Measurements from ENCODE around the gene CYP2A7. TPM values are rescaled to one million over a fixed set of nuclear protein-coding genes. Genes with fewer than 3 reads are reported as not detected.
"Not testable (repeated sequence)": the region's sequence is repeated elsewhere in the genome, so short reads cannot be mapped to it uniquely, and the experiment has no call there.

CYP2A7 gene
- total RNA-seq, 6 experiments from 2014 or later = not detected

GRCh38 chr19:40896418-40896796, 14.4 kb upstream of the CYP2A7 start:
- H3K4me3 Mint-ChIP-seq = no peak overlapping the region
- peaks cover 24% of the 10 kb centered on the region for H3K4me1 Mint-ChIP-seq (ENCODE audit: low read depth)
- no peak overlapping the region for H3K27ac Mint-ChIP-seq
- no peaks in the 10 kb centered on the region for H3K36me3 Mint-ChIP-seq (ENCODE audit: low read depth)
- no peak for DNase-seq
- TF ChIP-seq CTCF (IDR thresholded peaks at IDR 0.05) = no peak
- H3K9me3 Mint-ChIP-seq = peaks cover 4% of the 10 kb centered on the region; the same call in 1 of the 2 replicates
- peaks cover 42% of the 10 kb centered on the region for H3K27me3 Mint-ChIP-seq (ENCODE audit: insufficient read depth)

- no peak for TF ChIP-seq CTCF (IDR thresholded peaks at IDR 0.05)
- Mint-ChIP-seq H3K27me3 (ENCODE audit: insufficient read depth) (peaks cover 37% of the 10 kb centered on the region), H3K27ac (no peak overlapping the region), H3K4me3 (no peak overlapping the region), H3K9me3 (no peaks in the 10 kb centered on the region; the same call in 1 of the 2 replicates), H3K36me3 (ENCODE audit: low read depth) (no peaks in the 10 kb centered on the region), H3K4me1 (ENCODE audit: low read depth) (peaks cover 28% of the 10 kb centered on the region)
- no peak for DNase-seq
These were observed 11.1 kb upstream of the CYP2A7 start for GRCh38 chr19:40893112-40893511.

- Mint-ChIP-seq H3K4me1 (ENCODE audit: low read depth) (peaks cover 4% of the 10 kb centered on the region; the same call in 1 of the 2 replicates), H3K27me3 (ENCODE audit: insufficient read depth) (peaks cover 30% of the 10 kb centered on the region), H3K4me3 (no peak overlapping the region), H3K27ac (no peak overlapping the region), H3K9me3 (no peaks in the 10 kb centered on the region; the same call in 1 of the 2 replicates), H3K36me3 (ENCODE audit: low read depth) (no peaks in the 10 kb centered on the region)
- TF ChIP-seq CTCF (IDR thresholded peaks at IDR 0.05) = no peak
- no peak for DNase-seq
These were observed 7.3 kb upstream of the CYP2A7 start for GRCh38 chr19:40889366-40889765.

GRCh38 chr19:40888191-40888590, 6.2 kb upstream of the CYP2A7 start:
- TF ChIP-seq CTCF (IDR thresholded peaks at IDR 0.05) = no peak
- Mint-ChIP-seq H3K9me3 (no peaks in the 10 kb centered on the region; the same call in 1 of the 2 replicates), H3K27ac (no peak overlapping the region), H3K27me3 (ENCODE audit: insufficient read depth) (peaks cover 24% of the 10 kb centered on the region), H3K36me3 (ENCODE audit: low read depth) (no peaks in the 10 kb centered on the region), H3K4me3 (no peak overlapping the region), H3K4me1 (ENCODE audit: low read depth) (peaks cover 4% of the 10 kb centered on the region; the same call in 1 of the 2 replicates)
- no peak for DNase-seq

- DNase-seq; H3K9me3 Mint-ChIP-seq; H3K4me1 Mint-ChIP-seq (ENCODE audit: low read depth); H3K36me3 Mint-ChIP-seq (ENCODE audit: low read depth); H3K4me3 Mint-ChIP-seq; H3K27ac Mint-ChIP-seq: not testable (repeated sequence)
- H3K27me3 Mint-ChIP-seq (ENCODE audit: insufficient read depth) = peaks cover 36% of the 10 kb centered on the region
These were observed 2.3 kb upstream of the CYP2A7 start for GRCh38 chr19:40884187-40884931.

GRCh38 chr19:40879349-40879748, 2.7 kb downstream of the CYP2A7 start:
- not testable (repeated sequence) for H3K9me3 Mint-ChIP-seq, H3K4me3 Mint-ChIP-seq

GRCh38 chr19:40875526-40875951, 6.5 kb downstream of the CYP2A7 start:
- H3K27me3 Mint-ChIP-seq (ENCODE audit: insufficient read depth) = peaks cover 45% of the 10 kb centered on the region
- not testable (repeated sequence) for H3K36me3 Mint-ChIP-seq (ENCODE audit: low read depth); H3K4me1 Mint-ChIP-seq (ENCODE audit: low read depth); H3K27ac Mint-ChIP-seq; DNase-seq; H3K9me3 Mint-ChIP-seq; H3K4me3 Mint-ChIP-seq

More at GRCh38 chr19:40879349-40879748, 2.7 kb downstream of the CYP2A7 start:
- DNase-seq; H3K36me3 Mint-ChIP-seq (ENCODE audit: low read depth); H3K4me1 Mint-ChIP-seq (ENCODE audit: low read depth); H3K27ac Mint-ChIP-seq: not testable (repeated sequence)
- peaks cover 56% of the 10 kb centered on the region for H3K27me3 Mint-ChIP-seq (ENCODE audit: insufficient read depth)

- H3K27me3 Mint-ChIP-seq (ENCODE audit: insufficient read depth) = peaks cover 47% of the 10 kb centered on the region
- H3K36me3 Mint-ChIP-seq (ENCODE audit: low read depth); H3K27ac Mint-ChIP-seq; DNase-seq; H3K9me3 Mint-ChIP-seq; H3K4me1 Mint-ChIP-seq (ENCODE audit: low read depth); H3K4me3 Mint-ChIP-seq: not testable (repeated sequence)
These were observed 7.2 kb downstream of the CYP2A7 start for GRCh38 chr19:40874874-40875273.

GRCh38 chr19:40873873-40874272, 8.2 kb downstream of the CYP2A7 start:
- H3K4me3 Mint-ChIP-seq; H3K36me3 Mint-ChIP-seq (ENCODE audit: low read depth); H3K27ac Mint-ChIP-seq; DNase-seq; H3K4me1 Mint-ChIP-seq (ENCODE audit: low read depth); H3K9me3 Mint-ChIP-seq: not testable (repeated sequence)
- H3K27me3 Mint-ChIP-seq (ENCODE audit: insufficient read depth) = peaks cover 41% of the 10 kb centered on the region

Data from HFFc6 (cell line).